H1 (cell line): Measurements from ENCODE around the gene TARS2. TPM values are rescaled to one million over a fixed set of nuclear protein-coding genes. Genes with fewer than 3 reads are reported as not detected.

Source experiments
- BACH1 ChIP-seq: IDR thresholded peaks from 2 replicates; pipeline ENCODE4 v1.6.1; 2012; ENCODE audit warnings: low read length, improper control_type of control experiment
- BRCA1 ChIP-seq: IDR thresholded peaks from 2 replicates; pipeline ENCODE4 v1.6.1; 2012; ENCODE audit warnings: low read depth, low read length, improper control_type of control experiment
- CHD1 ChIP-seq: IDR thresholded peaks from 2 replicates; pipeline ENCODE4 v1.6.1; 2012; ENCODE audit warnings: low read depth, low read length, improper control_type of control experiment
- EP300 ChIP-seq, 2 experiments: IDR thresholded peaks; 1 replicate in 1 of 2; 2 replicates in 1 of 2; pipeline ENCODE4 v1.6.1; 2011 to 2012; ENCODE audit warnings: low read depth in 2 of 2, low read length in 2 of 2, mild to moderate bottlenecking in 2 of 2, borderline replicate concordance in 1 of 2, inconsistent platforms in 1 of 2, moderate library complexity in 1 of 2
- JUN ChIP-seq: IDR thresholded peaks from 2 replicates; pipeline ENCODE4 v1.6.1; 2011; ENCODE audit warnings: low read depth, mild to moderate bottlenecking, improper control_type of control experiment, low read length
- KDM4A ChIP-seq: IDR thresholded peaks from one replicate; pipeline ENCODE4 v1.7.1; 2012; ENCODE audit warnings: low read depth, mild to moderate bottlenecking, moderate library complexity, low read length, inconsistent platforms; ENCODE audit not compliant: severe bottlenecking
- TAF1 ChIP-seq: IDR thresholded peaks from 2 replicates; pipeline ENCODE4 v1.6.1; 2011; ENCODE audit warnings: mild to moderate bottlenecking, low read depth, low read length
- TBP ChIP-seq: IDR thresholded peaks from 2 replicates; pipeline ENCODE4 v1.6.1; 2011; ENCODE audit warnings: low read depth, low read length, improper control_type of control experiment
- polyA plus RNA-seq, 7 experiments: library from polyadenylated mRNA; depleted of rRNA in 3 of 7; stranded (reverse) in 5 of 7; unstranded in 2 of 7; fragments of >200 nt in 5 of 7; fragments of 200-250 nt in 2 of 7; gene quantifications; 1 replicate in 5 of 7; 2 replicates in 1 of 7; 4 replicates in 1 of 7; pipeline versions ENCODE4 v1.2.1 to v1.2.3, GENCODE V29; 2011 to 2013; ENCODE audit warnings: missing spikeins in 2 of 7, mixed read lengths in 2 of 7
- total RNA-seq: library from RNA; stranded (reverse); fragmentation: NEBNext Ultra II Directional; extraction: Animal tissue kit (Norgen Biotek cat#: 25700); gene quantifications from 2 replicates; pipeline ENCODE4 v1.2.1, GENCODE V29; 2021
- TF ChIP-seq, protein P1 (sequence below): fragments of 300-600 bp; sonication (generic); IDR thresholded peaks from 2 replicates; pipeline ENCODE4 v1.7.1; 2012; ENCODE audit warnings: low read length, moderate library complexity, mild to moderate bottlenecking, inconsistent platforms; ENCODE audit not compliant: insufficient replicate concordance

Gene TARS2
- total and polyA plus RNA-seq, 2 of the 8 experiments (the other 6 are each of a cell fraction or from before 2014, with no cell fraction given) = 38.9 to 39.1 TPM

DNA sequence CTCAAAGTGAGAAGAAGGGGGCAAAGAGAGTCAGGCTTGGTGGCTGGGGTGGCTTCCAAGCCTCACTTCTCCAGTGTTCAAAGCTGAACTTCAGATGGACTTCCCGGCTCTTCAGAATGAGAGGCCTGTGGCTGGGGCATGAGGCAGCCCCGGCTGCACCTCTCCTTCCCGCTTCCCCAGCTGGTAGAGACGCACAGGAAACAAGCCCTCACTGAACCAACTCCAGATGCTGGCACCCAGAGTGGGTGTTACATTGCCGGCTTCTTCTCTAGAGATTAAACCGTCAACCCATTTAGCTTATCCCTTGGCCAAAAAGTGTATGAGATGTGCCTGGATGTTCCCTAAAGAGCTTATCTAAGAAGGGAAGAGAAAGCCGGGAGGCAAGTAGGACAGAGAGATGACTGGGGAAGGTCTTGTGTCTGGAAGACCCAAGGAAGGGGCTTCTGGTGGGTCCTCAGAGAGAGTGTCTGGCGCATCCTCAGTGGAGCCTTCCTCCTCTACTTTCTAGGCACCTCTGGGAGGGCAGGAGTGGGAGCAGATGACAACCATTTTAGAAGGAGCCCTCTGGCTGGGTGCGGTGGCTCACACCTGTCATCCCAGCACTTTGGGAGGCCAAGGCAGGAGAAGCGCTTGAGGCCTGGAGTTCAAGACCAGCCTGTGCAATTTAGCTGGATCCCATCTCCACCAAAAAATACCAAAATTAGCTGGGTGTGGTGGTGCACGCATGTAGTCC lies 64.0 kb downstream of the TARS2 start (continued):
- TF ChIP-seq, protein P1, sequence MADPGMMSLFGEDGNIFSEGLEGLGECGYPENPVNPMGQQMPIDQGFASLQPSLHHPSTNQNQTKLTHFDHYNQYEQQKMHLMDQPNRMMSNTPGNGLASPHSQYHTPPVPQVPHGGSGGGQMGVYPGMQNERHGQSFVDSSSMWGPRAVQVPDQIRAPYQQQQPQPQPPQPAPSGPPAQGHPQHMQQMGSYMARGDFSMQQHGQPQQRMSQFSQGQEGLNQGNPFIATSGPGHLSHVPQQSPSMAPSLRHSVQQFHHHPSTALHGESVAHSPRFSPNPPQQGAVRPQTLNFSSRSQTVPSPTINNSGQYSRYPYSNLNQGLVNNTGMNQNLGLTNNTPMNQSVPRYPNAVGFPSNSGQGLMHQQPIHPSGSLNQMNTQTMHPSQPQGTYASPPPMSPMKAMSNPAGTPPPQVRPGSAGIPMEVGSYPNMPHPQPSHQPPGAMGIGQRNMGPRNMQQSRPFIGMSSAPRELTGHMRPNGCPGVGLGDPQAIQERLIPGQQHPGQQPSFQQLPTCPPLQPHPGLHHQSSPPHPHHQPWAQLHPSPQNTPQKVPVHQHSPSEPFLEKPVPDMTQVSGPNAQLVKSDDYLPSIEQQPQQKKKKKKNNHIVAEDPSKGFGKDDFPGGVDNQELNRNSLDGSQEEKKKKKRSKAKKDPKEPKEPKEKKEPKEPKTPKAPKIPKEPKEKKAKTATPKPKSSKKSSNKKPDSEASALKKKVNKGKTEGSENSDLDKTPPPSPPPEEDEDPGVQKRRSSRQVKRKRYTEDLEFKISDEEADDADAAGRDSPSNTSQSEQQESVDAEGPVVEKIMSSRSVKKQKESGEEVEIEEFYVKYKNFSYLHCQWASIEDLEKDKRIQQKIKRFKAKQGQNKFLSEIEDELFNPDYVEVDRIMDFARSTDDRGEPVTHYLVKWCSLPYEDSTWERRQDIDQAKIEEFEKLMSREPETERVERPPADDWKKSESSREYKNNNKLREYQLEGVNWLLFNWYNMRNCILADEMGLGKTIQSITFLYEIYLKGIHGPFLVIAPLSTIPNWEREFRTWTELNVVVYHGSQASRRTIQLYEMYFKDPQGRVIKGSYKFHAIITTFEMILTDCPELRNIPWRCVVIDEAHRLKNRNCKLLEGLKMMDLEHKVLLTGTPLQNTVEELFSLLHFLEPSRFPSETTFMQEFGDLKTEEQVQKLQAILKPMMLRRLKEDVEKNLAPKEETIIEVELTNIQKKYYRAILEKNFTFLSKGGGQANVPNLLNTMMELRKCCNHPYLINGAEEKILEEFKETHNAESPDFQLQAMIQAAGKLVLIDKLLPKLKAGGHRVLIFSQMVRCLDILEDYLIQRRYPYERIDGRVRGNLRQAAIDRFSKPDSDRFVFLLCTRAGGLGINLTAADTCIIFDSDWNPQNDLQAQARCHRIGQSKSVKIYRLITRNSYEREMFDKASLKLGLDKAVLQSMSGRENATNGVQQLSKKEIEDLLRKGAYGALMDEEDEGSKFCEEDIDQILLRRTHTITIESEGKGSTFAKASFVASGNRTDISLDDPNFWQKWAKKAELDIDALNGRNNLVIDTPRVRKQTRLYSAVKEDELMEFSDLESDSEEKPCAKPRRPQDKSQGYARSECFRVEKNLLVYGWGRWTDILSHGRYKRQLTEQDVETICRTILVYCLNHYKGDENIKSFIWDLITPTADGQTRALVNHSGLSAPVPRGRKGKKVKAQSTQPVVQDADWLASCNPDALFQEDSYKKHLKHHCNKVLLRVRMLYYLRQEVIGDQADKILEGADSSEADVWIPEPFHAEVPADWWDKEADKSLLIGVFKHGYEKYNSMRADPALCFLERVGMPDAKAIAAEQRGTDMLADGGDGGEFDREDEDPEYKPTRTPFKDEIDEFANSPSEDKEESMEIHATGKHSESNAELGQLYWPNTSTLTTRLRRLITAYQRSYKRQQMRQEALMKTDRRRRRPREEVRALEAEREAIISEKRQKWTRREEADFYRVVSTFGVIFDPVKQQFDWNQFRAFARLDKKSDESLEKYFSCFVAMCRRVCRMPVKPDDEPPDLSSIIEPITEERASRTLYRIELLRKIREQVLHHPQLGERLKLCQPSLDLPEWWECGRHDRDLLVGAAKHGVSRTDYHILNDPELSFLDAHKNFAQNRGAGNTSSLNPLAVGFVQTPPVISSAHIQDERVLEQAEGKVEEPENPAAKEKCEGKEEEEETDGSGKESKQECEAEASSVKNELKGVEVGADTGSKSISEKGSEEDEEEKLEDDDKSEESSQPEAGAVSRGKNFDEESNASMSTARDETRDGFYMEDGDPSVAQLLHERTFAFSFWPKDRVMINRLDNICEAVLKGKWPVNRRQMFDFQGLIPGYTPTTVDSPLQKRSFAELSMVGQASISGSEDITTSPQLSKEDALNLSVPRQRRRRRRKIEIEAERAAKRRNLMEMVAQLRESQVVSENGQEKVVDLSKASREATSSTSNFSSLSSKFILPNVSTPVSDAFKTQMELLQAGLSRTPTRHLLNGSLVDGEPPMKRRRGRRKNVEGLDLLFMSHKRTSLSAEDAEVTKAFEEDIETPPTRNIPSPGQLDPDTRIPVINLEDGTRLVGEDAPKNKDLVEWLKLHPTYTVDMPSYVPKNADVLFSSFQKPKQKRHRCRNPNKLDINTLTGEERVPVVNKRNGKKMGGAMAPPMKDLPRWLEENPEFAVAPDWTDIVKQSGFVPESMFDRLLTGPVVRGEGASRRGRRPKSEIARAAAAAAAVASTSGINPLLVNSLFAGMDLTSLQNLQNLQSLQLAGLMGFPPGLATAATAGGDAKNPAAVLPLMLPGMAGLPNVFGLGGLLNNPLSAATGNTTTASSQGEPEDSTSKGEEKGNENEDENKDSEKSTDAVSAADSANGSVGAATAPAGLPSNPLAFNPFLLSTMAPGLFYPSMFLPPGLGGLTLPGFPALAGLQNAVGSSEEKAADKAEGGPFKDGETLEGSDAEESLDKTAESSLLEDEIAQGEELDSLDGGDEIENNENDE = no peak
- no peak for TF ChIP-seq CHD1
- no peak for TF ChIP-seq TAF1
- no peak for TF ChIP-seq KDM4A
- TF ChIP-seq TBP = no peak
- TF ChIP-seq JUN = no peak
- TF ChIP-seq EP300 (IDR thresholded peaks at IDR 0.05; ENCODE audit: borderline replicate concordance in 1 of 2, low read depth in 2 of 2, low read length in 2 of 2) = no peak
- no peak for TF ChIP-seq BRCA1
- no peak for TF ChIP-seq BACH1
